GM12874 (cell line): ENCODE measurements around the gene PDE11A.

Experiments used
- TF ChIP-seq, protein P1 (sequence below): IDR thresholded peaks from 2 replicates; pipeline ENCODE4 v1.5.1; 2011; ENCODE audit warnings: low read depth, mild to moderate bottlenecking, control low read depth, low read length, moderate library complexity; ENCODE audit not compliant: insufficient read depth

PDE11A gene

DNA sequence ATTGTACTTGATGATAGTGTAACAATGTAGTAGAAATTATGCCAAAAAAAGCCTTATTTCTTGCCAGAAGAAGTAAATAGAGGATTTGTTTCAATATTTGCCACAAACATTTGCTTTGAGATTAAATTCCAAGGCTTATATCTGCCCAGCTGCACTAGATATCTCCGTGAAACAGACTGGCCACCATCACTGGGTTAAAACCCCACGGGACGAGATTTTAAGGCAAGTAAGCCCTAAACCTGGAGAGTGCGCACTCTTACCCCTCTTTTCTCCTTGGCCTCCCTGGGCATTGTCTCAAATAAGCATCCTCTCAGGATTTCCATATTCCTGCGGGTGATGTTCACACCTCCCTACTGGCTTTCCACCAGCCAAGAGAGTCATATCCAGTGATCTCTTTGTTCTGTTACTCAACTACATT, 345.6 kb downstream of the PDE11A start:
- TF ChIP-seq, protein P1, sequence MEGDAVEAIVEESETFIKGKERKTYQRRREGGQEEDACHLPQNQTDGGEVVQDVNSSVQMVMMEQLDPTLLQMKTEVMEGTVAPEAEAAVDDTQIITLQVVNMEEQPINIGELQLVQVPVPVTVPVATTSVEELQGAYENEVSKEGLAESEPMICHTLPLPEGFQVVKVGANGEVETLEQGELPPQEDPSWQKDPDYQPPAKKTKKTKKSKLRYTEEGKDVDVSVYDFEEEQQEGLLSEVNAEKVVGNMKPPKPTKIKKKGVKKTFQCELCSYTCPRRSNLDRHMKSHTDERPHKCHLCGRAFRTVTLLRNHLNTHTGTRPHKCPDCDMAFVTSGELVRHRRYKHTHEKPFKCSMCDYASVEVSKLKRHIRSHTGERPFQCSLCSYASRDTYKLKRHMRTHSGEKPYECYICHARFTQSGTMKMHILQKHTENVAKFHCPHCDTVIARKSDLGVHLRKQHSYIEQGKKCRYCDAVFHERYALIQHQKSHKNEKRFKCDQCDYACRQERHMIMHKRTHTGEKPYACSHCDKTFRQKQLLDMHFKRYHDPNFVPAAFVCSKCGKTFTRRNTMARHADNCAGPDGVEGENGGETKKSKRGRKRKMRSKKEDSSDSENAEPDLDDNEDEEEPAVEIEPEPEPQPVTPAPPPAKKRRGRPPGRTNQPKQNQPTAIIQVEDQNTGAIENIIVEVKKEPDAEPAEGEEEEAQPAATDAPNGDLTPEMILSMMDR, result no peak

DNA sequence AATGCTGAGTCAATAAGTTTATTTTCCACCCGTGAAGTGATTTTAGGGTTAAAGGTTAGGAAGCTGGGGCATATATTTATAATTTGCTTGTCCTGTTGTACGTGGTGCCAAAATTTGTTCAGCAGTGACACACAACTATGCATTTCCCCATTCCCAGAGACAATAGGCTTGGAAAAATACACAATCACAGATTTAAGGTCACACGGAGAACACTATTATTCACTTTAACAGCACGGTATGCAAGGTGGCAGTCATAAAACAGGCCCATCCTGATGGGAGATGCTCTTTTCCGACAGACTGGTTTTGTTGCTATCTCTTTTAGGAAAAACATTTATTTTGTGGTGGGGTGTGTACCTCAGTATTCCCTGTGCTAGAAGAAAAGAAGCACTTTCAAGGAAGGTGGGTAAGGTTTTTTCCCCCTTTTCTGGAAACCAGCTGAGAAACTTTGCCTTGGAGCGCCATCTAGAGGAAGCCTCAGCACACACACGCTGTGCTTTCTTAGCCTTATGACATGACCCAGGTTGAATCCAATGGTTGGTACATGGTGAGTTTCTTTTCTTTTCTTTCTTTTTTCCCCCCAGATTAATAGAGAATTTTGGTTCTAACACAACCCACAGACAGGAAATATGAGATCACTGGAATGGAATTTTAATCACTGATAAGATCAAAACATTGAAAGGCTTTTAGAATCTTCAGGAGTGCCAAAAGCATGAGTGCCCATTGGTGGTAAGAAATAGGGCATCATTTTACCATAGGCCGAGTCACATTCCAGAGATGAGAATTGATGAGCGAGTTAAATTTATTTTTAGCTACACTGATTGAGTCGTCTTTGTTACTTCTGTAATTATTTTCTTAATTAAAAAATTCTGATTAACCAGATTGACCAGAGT, 347.9 kb downstream of the PDE11A start:
- TF ChIP-seq, protein P1, result peak; percentile 80

DNA sequence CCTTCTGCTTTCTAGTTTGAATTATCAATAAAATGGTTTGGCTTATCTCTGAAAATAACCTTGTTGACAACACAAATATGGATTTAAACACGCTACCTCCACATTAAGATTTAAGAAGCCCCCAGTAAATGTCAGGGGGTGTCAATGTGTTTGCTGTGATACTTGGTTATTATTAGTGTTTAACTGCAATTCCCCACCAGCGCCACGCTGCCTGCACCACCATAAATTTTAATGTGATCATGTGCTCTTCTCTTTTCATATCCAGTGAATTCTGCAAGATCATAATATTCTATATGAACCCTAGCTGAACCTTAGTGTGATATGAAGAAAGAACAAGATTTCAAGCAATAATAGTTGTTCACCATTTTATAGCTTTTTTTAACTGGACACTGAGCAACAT, 349.3 kb downstream of the PDE11A start:
- TF ChIP-seq, protein P1, result no peak

DNA sequence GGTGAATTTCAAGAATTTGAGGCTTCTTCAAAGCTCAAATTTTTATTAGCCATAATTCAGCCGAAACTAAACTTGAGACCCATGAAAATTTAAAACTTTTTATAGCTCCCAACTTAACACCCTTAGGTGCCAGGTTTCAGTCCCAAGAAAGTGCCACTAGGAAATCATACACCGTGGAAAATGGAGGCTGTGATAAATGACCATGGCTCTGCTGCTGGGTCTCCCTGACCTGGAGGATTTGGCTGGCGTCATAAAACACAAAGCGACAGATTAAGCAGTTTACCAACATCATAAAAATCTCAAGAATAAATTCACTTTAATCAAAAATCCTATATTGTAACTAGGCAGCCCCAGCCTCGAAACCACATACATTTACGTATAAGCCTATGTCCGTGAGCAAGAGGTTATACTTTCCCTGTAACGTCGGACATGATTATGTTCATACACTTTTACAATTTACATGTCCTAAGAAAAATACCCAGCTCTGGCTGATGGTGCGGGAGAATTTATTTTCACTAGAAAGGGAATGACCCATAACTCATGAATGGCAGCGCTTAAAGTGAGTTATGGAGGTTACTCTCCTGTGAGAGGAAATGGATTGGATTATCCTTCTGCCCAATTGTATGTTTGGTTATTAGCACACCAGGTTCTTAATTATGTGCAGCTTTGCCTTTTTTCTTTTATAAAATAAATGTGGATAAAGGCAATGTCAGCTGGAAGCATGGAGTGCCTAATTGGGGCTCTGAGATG, 350.6 kb downstream of the PDE11A start:
- TF ChIP-seq, protein P1, result no peak

DNA sequence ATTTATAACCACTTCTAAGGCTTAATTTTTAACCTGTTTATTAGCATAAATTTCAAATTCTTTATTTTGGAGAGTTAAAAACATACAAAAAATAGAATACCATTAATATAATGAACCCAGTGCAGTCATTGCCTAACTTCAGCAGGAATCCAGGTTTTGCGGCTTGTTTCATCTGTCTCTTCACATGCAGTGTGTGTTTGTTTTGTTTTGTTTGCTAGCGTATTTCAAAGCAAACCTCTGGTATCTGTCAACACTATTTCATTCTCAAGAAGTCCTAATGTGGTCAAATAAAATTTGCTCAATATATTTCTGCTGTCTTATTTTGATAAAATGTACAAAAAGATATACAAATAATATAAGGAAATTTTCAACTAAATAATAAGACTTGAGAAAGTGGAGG, 351.5 kb downstream of the PDE11A start:
- TF ChIP-seq, protein P1, result no peak

DNA sequence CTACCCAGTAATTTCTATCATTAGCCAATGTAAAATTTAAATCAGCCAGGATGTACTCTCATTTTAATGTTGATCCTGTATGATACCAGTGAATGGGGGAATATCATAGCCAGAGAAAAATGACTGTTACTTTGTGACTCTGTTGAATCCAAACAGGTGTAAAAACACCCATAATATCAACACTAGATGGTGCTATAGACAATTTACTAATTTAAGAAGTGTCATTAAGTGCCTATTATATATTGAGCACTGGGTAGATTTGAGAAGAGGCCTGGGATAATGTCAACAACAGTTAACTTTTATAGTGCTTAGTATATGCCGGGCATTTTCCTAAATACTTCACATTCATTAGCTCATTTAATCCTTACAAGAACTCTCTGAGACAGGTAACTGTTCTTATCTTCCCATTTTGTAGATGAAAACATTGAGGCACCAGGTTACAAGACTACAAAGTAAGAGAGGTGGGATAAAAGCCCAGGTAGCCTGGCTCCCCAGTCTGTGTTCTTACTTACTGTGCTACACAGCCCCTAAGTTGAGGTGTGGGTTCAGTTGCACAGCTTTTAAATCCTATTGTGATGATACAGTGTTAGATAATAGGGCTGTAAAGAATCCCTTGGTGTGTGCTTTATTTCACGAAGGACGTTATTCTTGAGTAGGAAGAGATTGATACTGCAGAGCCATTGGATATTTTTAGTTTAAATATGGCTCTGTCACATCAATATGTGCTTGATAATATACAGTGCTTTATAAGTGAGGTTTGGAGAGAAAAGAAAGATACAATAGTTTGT, 354.6 kb downstream of the PDE11A start:
- TF ChIP-seq, protein P1, result no peak; the same call in 1 of the 2 replicates

DNA sequence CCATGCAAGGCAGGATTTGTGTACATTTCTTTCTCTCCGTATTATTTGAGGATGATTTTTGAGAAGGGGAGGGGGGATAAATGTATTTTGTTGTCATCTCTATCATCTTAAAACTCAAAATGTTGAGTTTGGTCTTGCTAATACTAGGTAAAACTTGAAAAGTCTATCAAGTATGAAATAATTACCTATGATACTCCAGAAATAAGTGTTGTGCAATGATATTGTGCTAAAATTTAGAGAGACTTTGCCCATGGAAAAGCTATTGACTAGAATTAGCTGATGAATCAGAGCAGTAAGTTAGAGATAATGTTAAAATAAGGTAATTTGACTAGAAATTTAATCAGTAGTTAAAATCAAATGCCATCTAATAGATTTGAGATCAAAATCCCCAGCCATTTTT, 356.1 kb downstream of the PDE11A start:
- TF ChIP-seq, protein P1, result no peak
